GM19467 (cell line): ENCODE data around the gene FOXP1.
A peak's percentile ranks its signal among the peaks of the same experiment; 100 is the strongest.

ENCODE experiments used
- ATAC-seq: cut with Tn5 transposase; IDR thresholded peaks from one replicate; pipeline ENCODE4 v1.9.1; 2021; ENCODE audit warnings: mild to moderate bottlenecking, moderate library complexity; ENCODE audit not compliant: unreplicated experiment

The FOXP1 gene

DNA sequence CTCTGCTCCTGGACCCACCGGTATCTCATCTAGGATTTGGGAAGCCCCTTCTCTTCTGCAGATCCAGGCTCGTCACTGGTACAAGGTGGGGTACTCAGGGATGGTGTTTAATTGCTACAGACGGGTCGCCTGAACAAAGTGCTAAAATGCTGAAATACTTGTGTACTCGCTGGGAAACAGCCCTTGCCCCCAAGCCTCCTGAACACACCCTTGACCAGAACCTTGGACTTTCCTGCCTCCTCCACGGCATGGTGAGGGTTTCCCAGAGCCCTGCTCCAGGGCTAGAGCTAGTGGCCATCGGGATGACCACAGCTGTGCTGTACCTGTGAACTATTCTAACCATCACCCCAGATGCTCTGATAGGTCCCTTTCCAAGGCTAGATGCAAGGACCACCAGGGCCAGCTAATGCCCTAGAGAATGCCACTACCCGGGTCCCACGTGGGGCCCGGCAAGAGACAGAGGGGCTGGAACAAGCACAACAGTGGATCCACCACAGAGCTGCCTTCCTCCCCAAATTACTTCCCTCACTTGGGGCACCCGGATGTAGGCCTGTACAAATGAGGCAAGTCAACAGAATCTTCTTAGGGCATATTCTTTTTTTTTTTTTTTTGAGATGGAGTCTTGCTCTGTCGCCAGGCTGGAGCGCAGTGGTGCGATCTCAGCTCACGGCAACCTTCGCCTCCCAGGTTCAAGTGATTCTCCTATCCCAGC is 267.3 kb downstream of the FOXP1 start:
- ATAC-seq = no peak

DNA sequence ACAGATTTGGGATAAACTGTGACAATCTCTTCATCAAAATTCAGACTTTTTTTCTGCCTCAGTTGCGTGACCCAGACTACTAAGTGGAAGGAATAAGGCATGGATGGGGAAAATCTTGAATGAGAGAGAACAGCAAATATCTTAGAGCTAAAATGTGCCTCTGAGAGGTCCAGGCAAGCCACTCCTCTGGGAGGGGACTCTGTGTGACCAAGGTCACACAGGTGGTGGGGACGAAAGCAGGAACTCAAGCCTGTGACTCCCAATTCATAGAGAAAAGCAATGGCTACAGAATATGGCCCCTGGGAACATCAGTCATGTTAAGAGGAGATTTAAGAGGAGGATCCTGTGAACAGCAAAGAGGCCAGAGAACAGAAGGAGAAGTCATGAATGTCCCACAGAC is 268.1 kb downstream of the FOXP1 start:
- no peak for ATAC-seq

DNA sequence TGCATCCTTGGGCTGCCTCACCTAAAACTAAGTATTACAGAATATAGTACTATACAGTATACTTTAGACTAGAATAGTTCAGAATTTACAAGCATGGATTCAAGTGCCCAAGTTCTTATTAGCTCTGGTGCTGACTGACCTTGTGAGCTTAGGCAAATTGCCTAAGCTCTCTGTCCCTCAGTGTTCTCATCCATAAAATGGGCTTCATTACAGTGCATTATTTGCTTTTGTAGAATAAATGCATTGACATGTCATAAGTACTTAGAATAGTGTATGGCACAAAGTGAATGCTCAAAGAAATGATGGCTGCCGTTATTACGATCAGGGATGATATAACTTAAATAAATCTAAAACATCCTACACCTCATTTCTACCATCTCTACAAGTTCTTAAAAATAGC is 269.7 kb downstream of the FOXP1 start:
- ATAC-seq = no peak

DNA sequence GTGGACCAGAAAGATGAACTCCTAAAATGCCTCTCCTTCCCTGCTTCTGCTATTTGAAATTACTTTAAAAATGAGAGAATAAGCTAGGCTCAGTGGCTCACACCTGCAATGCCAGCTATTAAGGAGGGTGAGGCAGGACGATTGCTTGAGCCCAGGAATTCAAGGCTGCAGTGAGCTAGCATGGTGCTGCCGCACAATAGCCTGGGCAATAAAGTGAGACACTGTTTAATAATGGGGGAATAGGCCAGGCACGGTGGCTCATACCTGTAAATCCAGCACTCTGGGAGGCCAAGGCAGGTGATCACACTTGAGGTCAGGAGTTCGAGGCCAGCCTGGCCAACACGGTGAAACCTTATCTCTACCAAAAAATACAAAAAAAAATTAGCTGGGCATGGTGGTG is 271.1 kb downstream of the FOXP1 start:
- ATAC-seq = no peak

DNA sequence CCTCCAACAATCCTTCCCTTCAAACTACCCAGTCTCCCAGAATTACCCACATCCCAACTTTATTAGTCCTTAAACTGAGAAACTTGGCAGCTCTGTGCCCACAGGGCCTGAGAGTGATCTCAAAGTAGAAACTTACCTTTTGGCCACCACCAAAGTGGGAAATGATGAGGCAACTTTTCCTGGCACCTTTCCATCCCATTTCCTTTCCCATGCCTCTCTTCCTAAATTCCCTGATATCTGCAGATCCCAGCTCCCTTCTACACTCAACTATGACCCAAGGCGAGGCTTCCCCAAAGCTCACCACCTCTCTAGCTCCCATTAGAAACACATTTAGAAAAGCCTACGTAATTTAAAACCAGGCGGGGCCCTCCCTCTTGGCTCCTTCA is 271.9 kb downstream of the FOXP1 start:
- no peak for ATAC-seq

DNA sequence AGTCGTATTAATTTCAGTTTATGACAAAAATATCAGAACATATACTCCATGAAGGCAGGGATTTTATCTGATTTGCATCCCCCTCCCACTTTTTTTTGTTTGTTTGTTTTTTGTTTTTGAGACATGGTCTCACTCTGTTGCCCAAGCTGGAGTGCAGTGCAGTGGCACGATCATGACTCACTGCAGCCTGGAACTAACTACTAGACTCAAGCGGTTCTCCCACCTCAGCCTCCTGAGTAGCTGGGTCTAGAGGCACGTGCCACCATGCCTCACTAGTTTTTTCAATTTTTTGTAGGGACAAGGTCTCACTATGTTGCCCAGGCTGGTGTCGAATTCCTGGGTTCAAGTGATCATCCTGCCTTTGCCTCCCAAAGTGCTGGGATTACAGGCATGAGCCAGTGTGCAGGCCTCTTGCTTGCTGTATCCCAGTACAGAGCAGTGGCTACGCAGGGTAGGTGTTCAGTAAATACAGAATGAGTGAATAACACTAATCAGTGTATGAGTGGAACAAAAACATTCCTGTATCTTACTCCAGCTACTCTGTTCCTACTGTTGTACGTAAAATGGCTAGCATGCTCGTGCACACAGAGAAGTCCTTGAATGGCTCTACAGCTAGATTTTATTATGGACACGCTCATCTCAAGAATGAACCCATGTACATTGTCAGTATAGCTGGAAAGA is 272.4 kb downstream of the FOXP1 start:
- no peak for ATAC-seq

DNA sequence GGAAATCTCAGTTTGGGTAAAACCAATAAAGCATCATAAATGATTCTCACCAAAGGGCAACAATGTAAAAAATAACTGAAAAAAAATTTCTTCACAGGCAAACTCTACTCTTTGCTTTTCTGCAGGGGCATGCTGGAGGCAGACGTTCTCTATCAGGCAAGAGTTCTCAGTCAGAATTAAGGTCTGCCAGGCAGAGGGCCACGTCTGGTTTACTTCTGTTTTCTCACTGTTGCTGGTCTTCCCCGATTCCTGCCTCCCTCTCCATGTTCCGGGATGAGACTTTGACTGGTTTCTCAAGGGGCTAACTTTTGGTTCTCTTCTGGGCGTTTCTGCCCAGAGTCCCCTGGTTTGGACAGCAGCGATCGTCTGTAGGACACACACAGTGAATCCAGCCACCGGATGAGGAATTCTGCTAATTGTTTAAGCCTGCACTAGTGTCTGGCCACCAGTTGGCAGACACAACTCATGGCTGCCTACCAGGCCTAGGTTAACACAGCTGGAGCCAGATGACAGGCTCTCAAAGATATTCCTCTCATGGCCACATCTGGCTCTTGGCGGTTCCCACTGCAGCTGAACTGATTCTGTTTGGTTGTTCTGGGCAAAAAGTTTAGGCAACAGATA is 273.1 kb downstream of the FOXP1 start:
- no peak for ATAC-seq

DNA sequence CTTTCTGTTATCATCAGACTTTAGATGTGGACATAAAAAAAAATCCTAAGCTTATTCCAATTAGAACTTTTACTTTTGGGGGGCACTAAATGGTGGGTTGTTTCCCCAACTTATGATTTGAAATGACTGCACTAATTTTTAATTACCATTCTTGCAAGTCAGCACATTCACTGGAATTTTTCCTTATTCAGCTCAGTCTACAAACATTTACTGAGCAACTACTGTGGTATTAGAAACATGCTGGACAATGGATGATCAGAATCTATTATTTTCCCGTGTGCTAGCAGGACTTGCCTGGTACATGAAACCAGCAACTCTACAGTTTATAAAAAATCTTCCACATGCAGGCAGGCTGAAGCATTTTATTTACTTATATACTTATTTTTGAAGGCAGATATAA is 273.6 kb downstream of the FOXP1 start:
- no peak for ATAC-seq

DNA sequence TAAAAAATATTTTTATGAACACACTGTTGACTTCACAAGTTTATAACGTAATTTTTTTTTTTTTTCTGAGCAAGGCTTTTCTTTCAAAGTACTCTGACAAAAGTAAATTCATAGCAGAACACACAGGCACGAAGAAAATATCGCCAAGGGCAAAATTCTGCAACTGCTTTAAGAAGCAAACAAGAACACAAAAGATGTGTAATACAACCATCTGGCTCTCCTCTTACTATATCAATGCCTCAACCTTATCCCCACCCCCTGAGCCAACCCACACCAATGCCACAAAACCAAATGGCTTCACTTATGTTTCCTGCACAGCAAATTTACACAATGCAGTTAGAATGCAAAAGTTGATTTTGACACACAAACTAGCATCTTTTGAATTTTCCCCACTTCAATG is 274.2 kb downstream of the FOXP1 start:
- ATAC-seq = no peak

DNA sequence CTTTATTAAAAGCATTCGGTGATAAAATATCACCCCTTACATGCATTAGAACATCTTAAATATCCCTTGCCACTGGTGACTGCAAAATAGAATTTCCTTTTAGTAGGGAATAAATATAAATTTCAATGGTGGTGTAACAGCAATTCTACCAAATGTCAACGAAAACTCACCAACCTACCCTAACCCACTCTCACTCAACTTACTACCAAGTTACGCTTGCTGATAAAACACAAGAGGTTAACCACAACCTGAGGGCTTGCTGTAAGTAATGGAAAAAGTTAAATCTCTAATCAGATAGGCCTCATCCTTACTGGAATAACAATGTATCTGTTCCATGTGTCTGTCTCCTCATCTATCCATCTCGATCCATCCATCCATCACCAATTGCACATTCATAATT is 274.7 kb downstream of the FOXP1 start:
- no peak for ATAC-seq

DNA sequence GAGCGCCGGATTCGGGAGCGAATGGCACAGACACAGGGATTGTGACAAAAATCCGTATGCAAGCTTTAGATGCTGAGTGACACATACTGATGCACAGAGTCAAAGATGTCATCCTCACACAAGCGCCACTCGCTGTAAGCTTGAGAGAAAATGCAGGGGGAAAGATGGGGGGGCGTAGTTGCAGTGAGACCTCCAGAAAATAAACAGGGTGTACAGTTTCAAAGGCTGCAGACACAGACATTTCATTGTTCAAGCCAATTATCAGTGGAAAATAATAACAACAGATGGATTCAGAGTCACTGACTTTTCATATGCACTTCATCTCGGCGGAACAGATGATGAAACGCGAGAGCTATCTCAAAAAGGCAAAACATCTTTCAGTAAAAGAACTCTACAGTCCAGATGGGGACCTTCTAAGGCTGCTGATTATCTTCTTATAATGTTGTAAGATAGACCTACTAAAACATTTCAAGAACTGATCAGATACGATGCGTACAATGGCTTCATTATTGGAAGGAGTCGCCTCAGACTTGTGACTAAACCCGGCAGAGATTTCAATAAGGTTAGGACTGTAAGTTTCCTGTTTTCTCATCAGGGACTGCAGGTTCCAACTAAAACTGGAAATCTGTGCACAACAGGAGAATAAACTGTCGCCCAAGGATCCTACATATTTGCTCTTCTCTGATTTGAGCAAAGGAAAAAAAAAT is 275.4 kb downstream of the FOXP1 start:
- ATAC-seq = no peak

DNA sequence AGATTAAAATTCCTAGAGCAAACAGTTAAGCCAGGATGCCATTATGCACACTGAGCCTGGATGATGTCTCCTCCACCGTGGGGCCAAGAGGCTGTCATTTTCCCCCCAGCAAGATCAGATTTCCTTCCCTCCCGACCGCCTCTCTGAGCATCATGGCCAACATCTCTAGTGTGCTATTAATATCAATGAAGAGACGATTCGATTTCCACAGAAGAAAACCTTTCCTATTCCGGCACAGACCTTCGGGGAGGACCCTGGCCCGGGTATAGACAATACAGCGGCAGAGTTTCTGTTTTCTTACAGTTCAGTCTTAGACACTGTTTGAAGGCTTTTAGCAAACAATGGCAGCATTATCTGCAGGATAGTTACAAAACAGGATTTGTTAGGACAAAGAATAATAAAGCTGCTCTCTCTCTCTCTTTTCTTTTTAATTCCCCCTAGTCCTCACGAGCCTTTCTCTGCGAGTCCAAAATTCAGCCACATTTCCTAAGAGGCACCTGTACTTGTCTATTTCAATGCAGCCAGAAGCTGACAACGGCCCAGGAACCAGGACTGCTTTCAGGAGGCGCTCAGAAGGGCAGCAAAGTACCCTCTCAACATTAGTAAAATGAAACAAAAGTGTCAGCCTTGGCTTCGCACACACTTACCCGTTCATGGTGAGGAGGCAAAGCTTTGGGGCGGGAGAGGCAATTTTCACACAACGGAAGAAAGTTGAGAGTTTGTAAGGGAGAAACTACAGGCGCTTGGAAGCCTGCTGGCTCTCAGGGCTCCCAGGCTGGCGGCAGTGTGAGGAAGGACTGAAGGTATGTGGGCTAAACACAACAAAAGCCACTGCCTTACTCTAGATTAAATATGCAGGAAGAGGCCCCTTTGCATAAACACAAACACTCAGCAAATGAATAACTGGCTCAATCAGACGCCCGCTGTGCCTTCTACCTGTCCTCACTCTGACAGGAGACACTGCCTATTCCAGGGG is 278.0 kb downstream of the FOXP1 start:
- ATAC-seq = peak; percentile 51

DNA sequence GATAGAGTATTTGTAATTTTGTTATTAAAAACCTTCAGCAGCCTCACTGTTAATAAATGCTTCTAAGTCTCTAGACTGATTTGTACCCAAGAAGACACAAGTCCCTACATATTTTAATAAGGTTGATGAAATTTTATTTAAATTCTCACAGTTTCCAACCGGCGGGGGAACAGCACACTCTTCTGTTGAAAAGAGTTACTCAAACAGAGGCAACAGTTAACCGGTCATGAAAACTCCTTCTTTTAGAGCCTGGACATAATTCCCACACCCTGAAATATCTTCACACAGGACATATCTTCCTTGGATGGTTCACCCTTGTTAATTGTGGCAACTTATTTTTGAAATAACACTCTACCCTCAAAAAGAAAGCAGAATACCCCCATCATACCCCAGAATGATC is 278.8 kb downstream of the FOXP1 start:
- ATAC-seq = no peak

DNA sequence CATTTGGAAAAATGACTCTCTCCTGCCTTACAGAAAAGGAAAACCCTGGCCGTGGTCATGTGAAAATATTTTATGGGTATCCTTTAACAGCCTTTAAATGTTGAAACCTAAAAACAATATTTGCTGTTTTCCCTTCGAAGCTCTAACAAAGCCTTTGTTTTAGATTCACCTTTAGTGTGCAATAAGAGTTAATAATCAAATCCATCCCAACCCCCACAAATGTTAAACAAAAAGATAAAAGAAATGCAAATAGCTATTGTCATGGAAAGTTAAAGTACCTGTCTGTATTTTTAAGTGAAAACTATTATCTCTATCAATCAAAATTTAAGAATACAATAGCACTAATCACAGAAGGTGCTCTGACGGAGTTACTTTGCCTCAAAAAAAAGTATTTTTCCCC is 279.3 kb downstream of the FOXP1 start:
- no peak for ATAC-seq

DNA sequence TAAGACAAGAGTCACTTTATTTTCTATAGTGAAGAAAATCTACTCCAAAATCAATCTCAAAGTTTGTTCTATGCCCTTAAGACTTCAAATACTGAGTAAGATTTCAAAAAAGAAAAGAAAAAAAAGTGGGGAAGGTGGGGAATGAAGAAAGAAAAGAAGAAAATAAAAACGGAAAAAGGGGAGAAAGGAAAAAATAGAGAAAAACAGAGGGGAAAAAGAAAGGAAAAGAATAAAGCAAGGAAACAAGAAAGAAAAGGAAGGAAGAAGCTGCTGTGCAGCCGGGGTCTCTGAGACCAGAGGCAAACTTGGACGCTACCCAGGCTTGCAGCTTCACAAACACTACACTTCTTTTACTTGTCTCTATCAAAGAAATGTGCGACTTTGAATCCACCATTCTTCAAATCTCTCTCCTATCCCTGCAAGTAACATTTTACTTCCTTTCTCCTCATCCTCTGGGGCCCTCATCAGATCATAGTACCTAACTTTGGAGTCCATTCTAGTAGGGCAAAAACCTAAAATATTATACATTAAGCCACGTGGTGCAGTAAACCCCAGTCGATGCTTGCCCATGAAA is 279.8 kb downstream of the FOXP1 start:
- no peak for ATAC-seq

DNA sequence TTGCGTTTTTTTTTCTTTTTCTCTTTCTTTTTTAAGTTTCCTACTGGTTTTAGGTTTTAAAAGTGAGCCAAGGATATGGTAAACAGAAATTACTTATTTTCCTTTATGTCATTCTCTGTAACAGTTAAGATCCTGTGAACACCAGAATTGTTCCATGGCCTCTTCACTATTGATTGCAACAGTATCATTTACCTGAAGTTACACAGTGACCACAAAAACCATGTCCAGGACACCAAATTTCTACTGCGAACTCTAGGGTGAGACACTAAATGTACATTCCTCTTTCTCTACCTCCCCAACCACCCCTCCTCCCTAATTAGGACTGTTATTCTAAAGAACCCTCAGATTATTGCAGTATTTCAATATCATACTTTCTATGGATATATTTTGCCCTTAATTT is 280.9 kb downstream of the FOXP1 start:
- no peak for ATAC-seq

DNA sequence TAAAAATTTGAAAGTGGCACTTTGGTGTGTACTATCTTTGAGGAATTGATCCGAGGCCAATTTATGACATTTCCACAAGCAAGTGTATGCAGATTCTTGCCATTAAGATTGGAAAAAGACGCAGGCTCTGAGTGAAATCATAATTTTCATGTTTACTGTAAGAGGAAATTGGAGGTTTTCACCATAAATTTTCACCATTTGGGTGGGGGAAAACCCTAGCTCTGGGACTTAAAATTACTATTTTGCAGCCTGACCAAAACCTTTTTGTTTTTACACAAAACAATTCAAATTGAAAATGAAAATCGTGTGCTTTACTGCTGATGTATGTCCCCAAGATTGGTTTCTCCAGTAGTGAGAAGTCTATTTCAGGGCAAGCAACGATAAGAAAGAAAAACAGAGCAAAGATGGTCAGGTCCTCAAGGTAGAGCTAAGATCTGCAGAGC is 282.6 kb downstream of the FOXP1 start:
- no peak for ATAC-seq

DNA sequence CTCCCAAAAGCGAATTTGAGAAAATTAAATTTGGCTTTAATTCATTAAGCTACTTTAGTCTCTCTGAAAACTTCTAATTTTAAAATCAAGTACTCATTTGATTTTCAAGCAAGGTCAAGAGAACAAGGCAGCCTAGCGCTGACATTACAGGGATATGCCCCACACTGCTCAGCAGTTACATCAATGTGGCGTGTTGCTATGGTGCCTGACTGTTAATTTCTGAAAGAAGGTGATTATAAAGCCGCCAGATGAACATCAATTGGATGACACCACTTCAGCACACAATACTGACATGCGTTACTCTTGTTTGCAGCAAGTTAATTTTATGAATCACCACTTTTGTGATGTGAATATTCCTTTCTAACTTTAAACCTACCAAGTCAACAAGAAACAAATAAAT is 284.4 kb downstream of the FOXP1 start:
- no peak for ATAC-seq

DNA sequence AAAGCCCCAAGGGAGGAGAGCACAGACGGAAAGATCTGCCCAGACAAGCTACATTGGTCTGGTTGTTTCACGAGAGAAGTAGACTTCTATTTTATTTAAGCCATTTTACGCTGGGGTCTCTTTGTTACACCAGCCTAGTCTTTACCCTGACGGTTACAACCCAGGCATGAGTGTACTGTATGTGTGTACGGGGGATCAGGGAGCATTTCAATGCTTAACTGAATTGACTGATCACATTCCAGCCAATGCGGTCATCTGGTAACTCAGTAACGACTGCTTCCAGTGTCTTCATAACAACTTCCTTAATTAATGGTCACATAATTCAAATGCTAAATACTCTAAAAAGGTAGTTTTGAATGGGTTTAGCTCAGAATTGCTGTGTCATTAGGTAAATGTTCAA is 288.6 kb downstream of the FOXP1 start:
- no peak for ATAC-seq

DNA sequence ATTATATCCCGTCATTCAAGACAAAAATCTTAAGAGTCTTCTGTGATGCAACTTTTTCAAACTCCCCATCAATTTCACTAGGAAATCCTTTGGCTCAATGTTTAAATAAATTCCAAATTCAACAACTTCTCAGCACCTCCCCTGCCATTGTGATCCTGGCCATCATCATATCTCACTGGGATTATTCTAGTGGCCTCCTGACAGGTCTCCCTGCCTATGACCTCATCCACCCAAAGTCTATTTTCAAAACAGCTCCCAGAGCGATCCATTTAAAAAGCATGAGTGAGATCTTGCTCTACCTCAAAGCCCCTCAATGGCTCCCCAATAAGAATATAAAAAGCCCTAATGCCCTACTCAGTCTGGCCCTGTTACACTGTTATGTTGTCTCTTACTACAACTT is 293.2 kb downstream of the FOXP1 start:
- no peak for ATAC-seq
